D721Med (cell line): ENCODE measurements around the gene IL4R.
"Not testable (repeated sequence)": the region's sequence is repeated elsewhere in the genome, so short reads cannot be mapped to it uniquely, and the experiment has no call there.

ENCODE experiments used
- DNase-seq: peaks from one replicate; pipeline ENCODE4 v3.0.0; 2011; ENCODE audit warnings: low spot score; ENCODE audit not compliant: insufficient read length
- FAIRE-seq: peaks from 2 replicates; lab custom pipeline; 2011; peaks lifted over from hg19 to GRCh38; lab: Jason Lieb, UNC
- CTCF ChIP-seq: IDR thresholded peaks from 2 replicates; pipeline ENCODE4 v1.5.1; 2012; ENCODE audit warnings: mild to moderate bottlenecking, control low read depth; ENCODE audit not compliant: insufficient read depth; ENCODE audit errors: missing control alignments

The IL4R gene

GRCh38 chr16:27326251-27326650 is 12.5 kb downstream of the IL4R start:
- DNase-seq (no peak), FAIRE-seq (no peak)
- TF ChIP-seq CTCF = no peak

- no peak for FAIRE-seq
- TF ChIP-seq CTCF = no peak
- DNase-seq = no peak
Measured at GRCh38 chr16:27326738-27327585, 13.2 kb downstream of the IL4R start.

GRCh38 chr16:27327586-27327915 is 13.8 kb downstream of the IL4R start:
- no peak for FAIRE-seq
- no peak for TF ChIP-seq CTCF
- no peak for DNase-seq

- no peak for DNase-seq
- no peak for TF ChIP-seq CTCF
- no peak for FAIRE-seq
Measured at GRCh38 chr16:27328937-27329336, 15.2 kb downstream of the IL4R start.

GRCh38 chr16:27329376-27330079 is 15.8 kb downstream of the IL4R start:
- DNase-seq, FAIRE-seq: not testable (repeated sequence)

- no peak for TF ChIP-seq CTCF
- no peak for DNase-seq
- FAIRE-seq = no peak
Measured at GRCh38 chr16:27330542-27330941, 16.8 kb downstream of the IL4R start.

GRCh38 chr16:27332105-27332504 is 18.3 kb downstream of the IL4R start:
- DNase-seq (no peak), FAIRE-seq (no peak)
- no peak for TF ChIP-seq CTCF
